ENCODE data around the gene GABRG1. TPM values are rescaled to one million over a fixed set of nuclear protein-coding genes. Genes with fewer than 3 reads are reported as not detected.

GABRG1 gene
- 0.15 TPM for polyA plus RNA-seq (2012; ENCODE audit: insufficient read depth, insufficient read length, low read depth)

GRCh38 chr4:46123913-46124755 lies at the start of gene GABRG1:
Gene GABRG1, minus strand, starts transcription at chr4:46124054. Its CDS starts 141 bp downstream, at chr4:46123913.
- no peaks in the 10 kb centered on the region for H3K4me1 ChIP-seq
- DNase-seq, result no peak
- H3K27me3 ChIP-seq, result peaks cover 3% of the 10 kb centered on the region; the same call in 1 of the 2 replicates
- TF ChIP-seq CTCF (IDR thresholded peaks at IDR 0.05; ENCODE audit: low read depth, low read length), result no peak
- H3K36me3 ChIP-seq, result no peaks in the 10 kb centered on the region
- no peaks in the 10 kb centered on the region for H3K9me3 ChIP-seq
- H3K4me3 ChIP-seq (ENCODE audit: low read depth, low read length), result no peak within 1 kb of the TSS

- Histone ChIP-seq H3K27me3 (no peaks in the 10 kb centered on the region), H3K9me3 (no peaks in the 10 kb centered on the region), H3K36me3 (no peaks in the 10 kb centered on the region), H3K4me3 (ENCODE audit: low read depth, low read length) (no peak overlapping the region), H3K4me1 (no peaks in the 10 kb centered on the region)
- DNase-seq, result no peak
- no peak for TF ChIP-seq CTCF (IDR thresholded peaks at IDR 0.05; ENCODE audit: low read depth, low read length)
Observed at GRCh38 chr4:46146993-46147392, 23.1 kb upstream of the GABRG1 start.

- no peak for TF ChIP-seq CTCF (IDR thresholded peaks at IDR 0.05; ENCODE audit: low read depth, low read length)
- H3K9me3 ChIP-seq, result no peaks in the 10 kb centered on the region
- H3K4me3 ChIP-seq (ENCODE audit: low read depth, low read length), result no peak overlapping the region
- H3K4me1 ChIP-seq, result no peaks in the 10 kb centered on the region
- no peak for DNase-seq
- H3K27me3 ChIP-seq, result no peaks in the 10 kb centered on the region
- H3K36me3 ChIP-seq, result no peaks in the 10 kb centered on the region
Observed at GRCh38 chr4:46131498-46132057, 7.7 kb upstream of the GABRG1 start.

GRCh38 chr4:46124773-46125413 lies 1.0 kb upstream of the GABRG1 start:
- H3K4me3 ChIP-seq (ENCODE audit: low read depth, low read length), result no peak overlapping the region
- H3K4me1 ChIP-seq, result no peaks in the 10 kb centered on the region
- TF ChIP-seq CTCF (IDR thresholded peaks at IDR 0.05; ENCODE audit: low read depth, low read length), result no peak
- no peaks in the 10 kb centered on the region for H3K36me3 ChIP-seq
- peak; percentile 53 for DNase-seq
- H3K9me3 ChIP-seq, result no peaks in the 10 kb centered on the region
- peaks cover 3% of the 10 kb centered on the region; the same call in 1 of the 2 replicates for H3K27me3 ChIP-seq

- H3K27me3 ChIP-seq, result no peaks in the 10 kb centered on the region
- no peak for DNase-seq
- H3K36me3 ChIP-seq, result no peaks in the 10 kb centered on the region
- no peak overlapping the region for H3K4me3 ChIP-seq (ENCODE audit: low read depth, low read length)
- no peaks in the 10 kb centered on the region for H3K4me1 ChIP-seq
- no peaks in the 10 kb centered on the region for H3K9me3 ChIP-seq
- TF ChIP-seq CTCF (IDR thresholded peaks at IDR 0.05; ENCODE audit: low read depth, low read length), result no peak
Observed at GRCh38 chr4:46081674-46082073, 42.2 kb downstream of the GABRG1 start.

All from BE2C (cell line).